K562 (cell line): ENCODE measurements around the gene IL6ST.

Experiments
- AFF1 ChIP-seq, 2 experiments: fragments of 450-650 bp; IDR thresholded peaks; 2 replicates each; pipeline ENCODE4 v1.6.1; 2018; ENCODE audit warnings: mild to moderate bottlenecking in 2 of 2, low read depth in 1 of 2; ENCODE audit not compliant: partially characterized antibody in 2 of 2
- ATF3 ChIP-seq, 2 experiments: fragments of 450-650 bp in 1 of 2; sonication (generic) in 1 of 2; formaldehyde crosslinking in 1 of 2; IDR thresholded peaks in 1 of 2; conservative IDR thresholded peaks in 1 of 2; 2 replicates each; pipeline versions ENCODE4 v1.6.1 to v1.8.1; 2016 to 2023; ENCODE audit warnings: mild to moderate bottlenecking in 2 of 2, moderate library complexity in 2 of 2, inconsistent platforms in 1 of 2, missing genetic modification reagents in 1 of 2
- CTCF ChIP-seq, 3 experiments: IDR thresholded peaks in 2 of 3; conservative IDR thresholded peaks in 1 of 3; 2 replicates each; pipeline ENCODE4 v1.5.1; 2011 to 2012; ENCODE audit warnings: low read length in 3 of 3, mild to moderate bottlenecking in 3 of 3, control low read depth in 2 of 3, improper control_type of control experiment in 1 of 3, inconsistent platforms in 1 of 3, low read depth in 1 of 3, mixed read lengths in 1 of 3, moderate library complexity in 1 of 3; ENCODE audit not compliant: insufficient read depth in 2 of 3
- JUND ChIP-seq, 2 experiments: IDR thresholded peaks; 2 replicates in 1 of 2; 3 replicates in 1 of 2; pipeline ENCODE4 v1.6.1; 2011; ENCODE audit warnings: borderline replicate concordance in 2 of 2, low read depth in 2 of 2, low read length in 2 of 2, improper control_type of control experiment in 1 of 2, missing biosample characterization in 1 of 2, missing genetic modification characterization in 1 of 2, missing genetic modification reagents in 1 of 2
- NCOR1 ChIP-seq: fragments of 450-650 bp; IDR thresholded peaks from 2 replicates; pipeline ENCODE4 v1.6.1; 2016; ENCODE audit warnings: mild to moderate bottlenecking, moderate library complexity
- SIN3A ChIP-seq, 2 experiments: fragments of 150-350 bp in 1 of 2; IDR thresholded peaks; 2 replicates each; pipeline ENCODE4 v1.6.1; 2011 to 2016; ENCODE audit warnings: borderline replicate concordance in 2 of 2, low read depth in 2 of 2, low read length in 2 of 2, mild to moderate bottlenecking in 2 of 2, moderate library complexity in 2 of 2; ENCODE audit not compliant: control insufficient read depth in 1 of 2
- SP2 ChIP-seq: IDR thresholded peaks from 2 replicates; pipeline ENCODE4 v1.6.1; 2011; ENCODE audit warnings: mild to moderate bottlenecking, low read depth, low read length, moderate library complexity; ENCODE audit not compliant: poor library complexity, severe bottlenecking; ENCODE audit errors: extremely low read depth
- ZNF232 ChIP-seq: sonication (generic); formaldehyde crosslinking; IDR thresholded peaks from 2 replicates; pipeline ENCODE4 v1.8.0; 2022; ENCODE audit warnings: mild to moderate bottlenecking, missing genetic modification reagents

- TF ChIP-seq ATF3 (IDR thresholded peaks at IDR 0.05): no peak
- no peak for TF ChIP-seq ATF3 (CRISPR knock-in tag; conservative IDR thresholded peaks at IDR 0.05)
- TF ChIP-seq SIN3A (IDR thresholded peaks at IDR 0.05; ENCODE audit: borderline replicate concordance in 2 of 2, control insufficient read depth in 1 of 2, low read depth in 2 of 2, low read length in 2 of 2): no peak
- no peak for TF ChIP-seq CTCF (IDR thresholded peaks at IDR 0.05 in 2 of 3, conservative IDR thresholded peaks at IDR 0.05 in 1 of 3; ENCODE audit: insufficient read depth in 2 of 3, low read depth in 1 of 3, low read length in 3 of 3)
- no peak for TF ChIP-seq NCOR1
- TF ChIP-seq AFF1 (IDR thresholded peaks at IDR 0.05; ENCODE audit: low read depth in 1 of 2, partially characterized antibody in 2 of 2): no peak
- TF ChIP-seq SP2: no peak
- TF ChIP-seq JUND (IDR thresholded peaks at IDR 0.05; ENCODE audit: borderline replicate concordance, low read depth, low read length): no peak
- no peak for TF ChIP-seq JUND (tag; IDR thresholded peaks at IDR 0.05; ENCODE audit: borderline replicate concordance, low read depth, low read length)
- no peak for TF ChIP-seq ZNF232
Observed at GRCh38 chr5:55904152-55904551, 90.6 kb downstream of the IL6ST start.
